Astrocyte (in vitro differentiated cells and primary cell): Measurements from ENCODE around the gene GSTCD.

ENCODE experiments used
- CTCF ChIP-seq: IDR thresholded peaks from 2 replicates; pipeline ENCODE4 v1.5.1; 2011; ENCODE audit warnings: low read depth, mild to moderate bottlenecking, inconsistent platforms, low read length, moderate library complexity; ENCODE audit not compliant: insufficient read depth
- EZH2 ChIP-seq: IDR thresholded peaks from 2 replicates; pipeline ENCODE4 v1.6.1; 2012; ENCODE audit warnings: mild to moderate bottlenecking, low read length, inconsistent platforms; ENCODE audit not compliant: insufficient read depth

DNA sequence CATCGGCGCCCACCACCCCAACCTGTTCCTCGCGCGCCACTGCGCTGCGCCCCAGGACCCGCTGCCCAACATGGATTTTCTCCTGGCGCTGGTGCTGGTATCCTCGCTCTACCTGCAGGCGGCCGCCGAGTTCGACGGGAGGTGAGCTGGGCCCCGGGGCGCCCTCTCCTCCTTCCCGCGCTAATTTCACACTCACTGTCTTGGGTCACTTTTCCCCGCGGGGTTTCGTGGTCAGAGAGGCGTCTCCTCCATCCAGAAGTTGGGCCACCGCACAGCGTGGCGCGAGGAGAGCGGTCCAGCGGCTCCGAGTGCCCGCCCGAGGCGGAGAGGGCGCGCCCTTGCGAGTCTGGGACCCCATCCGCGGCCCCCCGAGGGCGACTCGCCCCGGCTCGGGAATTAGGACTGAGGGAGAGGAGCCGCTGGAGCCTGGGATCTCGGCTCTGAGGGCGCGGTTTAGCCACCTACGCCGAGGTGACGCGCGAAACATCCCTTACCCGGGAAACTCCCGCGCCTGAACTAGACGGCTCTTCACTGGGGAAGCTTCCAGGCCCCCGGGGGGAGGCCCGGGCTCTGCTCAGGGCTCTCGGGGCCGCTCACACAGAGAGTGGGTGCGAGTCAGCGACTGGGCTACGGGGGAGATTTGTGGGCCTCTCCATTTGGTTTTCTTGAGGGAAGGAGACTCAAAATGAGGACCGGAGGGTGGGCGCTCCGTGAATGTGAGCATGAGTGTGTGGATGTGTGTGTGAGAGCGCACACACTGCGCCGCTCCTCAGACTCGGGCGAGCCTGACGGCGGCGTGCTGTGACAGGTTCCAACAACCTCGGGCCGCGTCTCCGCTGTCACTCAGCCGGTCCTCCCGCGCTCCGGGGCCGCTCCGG lies 187.2 kb downstream of the GSTCD start:
- TF ChIP-seq CTCF (no peak), EZH2 (peak; percentile 92)
